NCI-H774 (cell line): ENCODE results near the gene PPP1R12A.

Experiments used
- DNase-seq: peaks from one replicate; lab custom pipeline; 2025; lab: John Stamatoyannopoulos, UW

The PPP1R12A gene

DNA sequence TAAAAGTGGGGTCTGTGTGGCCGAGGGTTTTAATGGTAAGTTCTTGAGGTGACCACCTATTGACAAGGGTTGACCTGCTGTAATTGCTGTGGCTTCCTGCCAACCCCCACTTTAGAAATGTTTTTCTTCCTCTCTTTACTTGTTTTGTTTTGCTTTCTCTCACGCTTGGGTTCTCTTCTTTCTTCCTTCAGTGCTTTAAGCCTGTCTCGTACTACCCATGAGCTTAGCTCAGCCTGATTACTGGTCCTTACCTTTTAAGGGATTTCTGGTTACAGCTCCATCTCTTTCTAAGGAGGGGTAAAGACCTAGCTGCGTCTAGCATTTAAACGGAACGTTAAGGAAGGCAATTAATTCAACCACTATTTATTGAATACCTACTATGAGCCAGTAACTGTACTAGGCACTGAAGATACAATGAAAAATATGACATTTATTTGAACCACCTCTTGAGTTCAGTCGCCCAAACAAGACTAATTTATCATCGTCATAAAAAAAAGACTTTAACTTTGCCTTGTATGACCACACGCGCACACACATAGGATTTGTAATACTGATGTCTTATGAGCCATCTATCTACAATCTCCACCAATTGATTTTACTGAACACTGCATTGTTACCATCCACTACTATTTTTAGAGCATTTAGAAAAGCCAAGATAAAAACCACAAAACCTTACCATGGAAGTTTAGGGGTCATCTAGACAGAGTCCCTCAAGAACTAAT lies 888 bp upstream of the PPP1R12A start:
- peak; percentile 73 for DNase-seq

GRCh38 chr12:79934281-79935020 lies 446 bp downstream of the PPP1R12A start:
- peak; percentile 39 for DNase-seq

- DNase-seq: no peak
Measured at GRCh38 chr12:79933532-79934264, 1.2 kb downstream of the PPP1R12A start.

GRCh38 chr12:79933043-79933442 lies 1.9 kb downstream of the PPP1R12A start:
- no peak for DNase-seq

DNA sequence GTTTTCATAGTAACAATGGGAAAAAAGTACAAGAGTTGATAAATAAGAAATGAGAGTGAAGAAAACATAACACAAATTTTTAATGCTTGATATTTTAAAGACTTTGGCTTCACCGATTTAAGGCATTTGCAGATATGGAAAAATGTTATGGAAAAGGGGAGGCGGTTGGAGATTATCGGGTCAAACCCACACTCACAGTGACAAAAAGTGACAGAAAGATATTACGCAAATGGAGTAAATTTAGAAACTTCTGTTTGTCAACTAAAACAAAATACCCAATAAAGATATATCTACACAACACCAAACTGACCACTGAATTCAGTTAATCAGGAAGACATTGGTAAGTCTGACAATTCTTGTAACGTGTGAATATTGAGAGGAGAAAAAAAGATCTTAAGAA lies 2.5 kb downstream of the PPP1R12A start:
- no peak for DNase-seq

- no peak for DNase-seq
Measured at GRCh38 chr12:79929065-79929464, 5.8 kb downstream of the PPP1R12A start.

GRCh38 chr12:79927772-79928474 lies 7.0 kb downstream of the PPP1R12A start:
- no peak for DNase-seq

- no peak for DNase-seq
Measured at GRCh38 chr12:79926951-79927350, 7.9 kb downstream of the PPP1R12A start.

DNA sequence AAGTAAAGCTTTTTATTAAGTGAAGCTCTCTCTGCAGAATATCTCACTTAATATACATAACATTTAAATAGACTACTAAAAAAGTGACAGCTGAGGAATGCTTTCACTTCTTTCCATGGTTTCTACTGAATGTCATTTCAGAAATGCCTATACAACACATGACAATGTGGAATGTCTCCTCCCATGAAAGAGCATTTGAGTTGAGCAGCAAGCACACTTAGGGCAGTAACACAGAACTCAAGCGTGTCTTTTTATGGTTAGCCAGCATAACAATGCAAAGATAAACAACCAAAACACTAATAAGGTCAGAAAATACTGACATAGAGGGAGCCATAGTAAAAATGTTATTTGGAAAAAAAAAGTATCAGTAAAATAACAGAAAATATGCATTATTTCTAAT lies 9.4 kb downstream of the PPP1R12A start:
- no peak for DNase-seq

GRCh38 chr12:79921786-79922185 lies 13.1 kb downstream of the PPP1R12A start:
- no peak for DNase-seq

DNA sequence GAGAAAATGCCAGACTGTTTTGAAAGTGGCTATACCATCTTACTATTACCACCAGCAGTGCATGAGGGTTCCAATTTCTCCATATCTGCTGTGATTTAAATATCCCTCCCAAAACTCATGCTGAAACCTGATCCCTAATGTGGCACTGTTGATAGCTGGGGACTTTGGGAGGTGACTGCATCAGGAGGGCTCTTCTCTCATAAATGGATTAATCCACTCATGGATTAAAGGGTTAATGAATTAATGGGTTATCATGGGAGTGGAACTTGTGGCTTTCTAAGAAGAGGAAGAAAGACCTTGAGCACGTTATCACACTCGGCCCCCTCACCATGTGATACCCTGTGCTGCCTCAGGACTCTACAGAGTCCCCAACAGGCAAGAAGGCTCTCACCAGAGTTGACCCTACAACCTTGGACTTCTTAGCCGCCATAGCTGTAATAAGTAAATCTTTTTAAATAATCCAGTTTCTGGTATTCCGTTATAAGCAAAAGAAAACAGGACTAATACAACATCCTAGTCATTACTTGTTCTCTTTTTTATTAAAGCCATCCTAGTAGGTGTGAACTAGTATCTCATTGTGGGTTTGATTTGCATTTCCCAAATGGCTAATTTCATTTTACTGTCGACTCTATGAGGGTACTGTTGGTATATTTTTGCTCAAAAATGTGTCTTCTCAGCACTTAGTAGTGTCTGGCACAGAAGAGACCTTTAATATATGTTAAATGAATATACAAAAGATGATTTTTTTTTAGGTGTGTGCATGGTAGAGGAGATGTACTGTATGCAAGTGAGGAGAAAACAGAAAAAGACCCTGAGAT lies 14.3 kb downstream of the PPP1R12A start:
- DNase-seq: no peak

DNA sequence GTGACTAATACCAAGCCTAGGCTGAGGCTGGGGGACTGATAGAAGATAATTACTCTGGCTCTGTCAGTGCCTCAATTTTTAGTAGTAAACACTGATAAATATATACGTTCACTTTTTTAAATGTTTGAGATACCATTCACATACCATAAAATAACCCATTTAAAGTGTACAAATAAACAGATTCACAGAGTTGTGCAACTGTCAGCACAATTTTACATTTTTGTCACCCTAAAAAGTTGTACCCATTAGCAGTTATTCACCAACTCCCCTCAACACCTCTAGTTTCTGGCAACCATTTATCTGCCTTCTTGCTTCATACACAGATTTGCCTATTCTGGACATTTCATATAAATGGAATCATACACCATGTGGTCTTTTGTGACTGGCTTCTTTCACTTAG lies 15.1 kb downstream of the PPP1R12A start:
- DNase-seq: no peak

DNA sequence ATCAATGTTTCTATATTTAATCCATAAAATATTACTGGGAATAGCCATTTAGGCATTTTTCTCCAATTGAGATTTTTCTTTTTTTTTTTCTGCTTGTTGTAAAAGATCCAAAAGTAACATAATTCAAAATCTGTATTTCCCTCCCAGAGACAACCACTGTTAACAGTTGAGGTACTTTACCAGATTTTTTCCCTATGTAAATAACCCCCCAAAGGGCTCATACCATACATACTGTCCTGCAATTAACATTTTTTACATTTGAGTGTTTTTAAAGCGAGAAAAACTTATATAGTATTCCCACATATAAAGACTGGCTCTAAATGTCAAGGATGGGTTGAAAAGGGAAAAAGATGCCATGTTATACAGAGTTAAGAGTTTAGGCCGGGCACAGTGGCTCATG lies 18.1 kb downstream of the PPP1R12A start:
- DNase-seq: no peak

GRCh38 chr12:79911889-79912656 lies 22.8 kb downstream of the PPP1R12A start:
- no peak for DNase-seq

- no peak for DNase-seq
Measured at GRCh38 chr12:79908366-79908765, 26.5 kb downstream of the PPP1R12A start.

GRCh38 chr12:79901506-79901905 lies 33.4 kb downstream of the PPP1R12A start:
- no peak for DNase-seq

DNA sequence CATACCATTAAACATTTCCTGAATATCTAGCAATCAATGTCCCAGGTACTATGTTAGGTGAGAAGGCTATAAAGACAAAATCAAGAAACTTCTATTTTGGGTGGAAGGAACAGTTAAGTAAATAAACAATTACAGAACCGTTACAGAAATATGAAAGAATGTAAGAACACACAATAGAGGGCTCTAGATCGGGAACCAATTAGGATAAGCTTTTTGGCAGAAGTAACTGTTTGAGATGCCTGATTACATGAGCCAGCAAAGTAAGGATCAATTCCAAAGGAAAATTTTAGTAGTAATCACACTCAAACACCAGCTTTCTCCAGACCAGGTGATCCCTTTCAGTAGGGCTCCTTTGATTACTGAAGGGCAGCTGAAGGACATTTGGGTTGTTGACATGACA lies 33.9 kb downstream of the PPP1R12A start:
- DNase-seq: no peak

DNA sequence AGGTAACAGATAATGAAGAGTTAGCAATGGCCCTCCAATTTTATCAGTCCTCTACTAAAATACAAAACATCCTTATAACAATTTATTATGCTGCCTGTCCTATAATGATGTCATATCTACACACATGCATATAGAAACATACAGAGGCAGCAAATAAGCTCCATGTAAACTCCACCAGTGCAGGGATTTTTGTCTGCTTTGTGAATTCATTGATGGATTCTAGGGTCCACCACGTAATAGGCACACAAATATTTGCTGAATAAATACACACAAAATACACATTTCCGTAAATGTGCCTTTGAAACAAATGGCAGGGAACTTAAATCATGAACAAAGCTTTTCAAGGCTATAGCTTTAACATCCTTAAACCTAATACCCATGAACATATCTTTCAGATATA lies 34.7 kb downstream of the PPP1R12A start:
- DNase-seq: no peak

DNA sequence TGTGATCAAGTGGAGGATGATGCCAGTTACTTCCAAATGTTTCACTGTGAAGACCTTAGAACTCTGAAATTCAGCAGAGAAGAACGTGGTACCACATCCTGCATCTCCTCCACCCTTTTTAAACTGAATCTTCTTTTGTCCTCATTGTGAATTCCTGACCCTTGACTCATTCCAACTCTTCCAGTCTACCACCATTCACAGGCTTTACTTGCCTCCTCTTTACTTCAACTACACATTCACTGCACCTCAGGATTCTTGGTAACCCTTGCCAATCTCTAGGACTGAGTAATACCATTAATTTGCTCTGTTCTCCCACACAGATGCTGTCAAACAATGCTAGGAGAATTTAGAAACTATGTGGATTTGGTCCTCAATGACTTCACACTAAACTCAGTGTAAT lies 37.3 kb downstream of the PPP1R12A start:
- DNase-seq: no peak

DNA sequence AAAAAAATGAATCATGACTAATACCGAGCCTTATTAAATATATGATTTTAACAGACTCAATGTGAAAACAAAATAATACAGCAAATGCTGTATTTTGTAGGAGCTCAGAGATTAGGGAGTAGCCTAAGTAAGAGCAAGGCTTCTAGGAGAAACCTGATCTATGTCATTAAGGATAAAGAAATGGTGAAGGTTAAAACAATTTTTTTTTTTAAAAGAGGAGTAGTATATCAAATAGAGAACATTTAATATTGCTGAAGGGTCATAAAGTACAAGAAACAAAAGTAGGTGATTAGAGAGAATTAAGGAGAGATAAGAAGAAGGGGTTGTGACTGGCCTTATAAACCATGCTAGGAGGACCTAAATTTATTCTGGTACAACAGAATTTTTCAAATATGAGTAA lies 39.1 kb downstream of the PPP1R12A start:
- DNase-seq: no peak

- DNase-seq: no peak
Measured at GRCh38 chr12:79895071-79895470, 39.8 kb downstream of the PPP1R12A start.
